Ascending aorta (tissue), 2 donors: ENCODE measurements around the gene SKP1. TPM values are rescaled to one million over a fixed set of nuclear protein-coding genes. Genes with fewer than 3 reads are reported as not detected.
A peak's percentile ranks its signal among the peaks of the same experiment; 100 is the strongest.

Experiments
- DNase-seq, 2 donors: peaks; one replicate each; pipeline ENCODE4 v3.0.0-alpha.2; 2019; ENCODE audit warnings: low spot score in 2 of 2
- H3K27ac ChIP-seq, 2 donors: fragments of 200-600 bp; sonication (generic); one replicate each; pipeline ENCODE4 v1.5.1; 2016 to 2017; ENCODE audit warnings: mild to moderate bottlenecking in 1 of 2
- H3K27me3 ChIP-seq: fragments of 200-600 bp; sonication (generic); one replicate; pipeline ENCODE4 v1.5.1; 2017
- H3K36me3 ChIP-seq, 2 donors: fragments of 200-600 bp; sonication (generic); one replicate each; pipeline ENCODE4 v1.5.1; 2016
- H3K4me1 ChIP-seq, 2 donors: fragments of 200-600 bp; sonication (generic); one replicate each; pipeline ENCODE4 v1.5.1; 2016 to 2017; ENCODE audit warnings: mild to moderate bottlenecking in 1 of 2
- H3K4me3 ChIP-seq, 2 donors: fragments of 200-600 bp; sonication (generic); one replicate each; pipeline ENCODE4 v1.5.1; 2016 to 2017; ENCODE audit warnings: mild to moderate bottlenecking in 1 of 2
- H3K9me3 ChIP-seq, 2 donors: fragments of 200-600 bp; sonication (generic); one replicate each; pipeline ENCODE4 v1.5.1; 2016
- intact Hi-C: fragments of 100-400 bp; cut with DNase I; formaldehyde crosslinking; loops from one replicate; pipeline ENCODE4 v1.15.1; 2023
- total RNA-seq: library from RNA; depleted of rRNA; stranded (reverse); fragments of >200 nt; gene quantifications from one replicate; pipeline ENCODE4 v1.1.0, GENCODE V29; 2016
- TF ChIP-seq, protein P1 (sequence below), 3 experiments: fragments of 200-600 bp in 2 of 3; fragments of 450-650 bp in 1 of 3; sonication (generic) in 2 of 3; IDR thresholded peaks; one replicate each; pipeline ENCODE4 v1.5.1; 2016 to 2019; ENCODE audit warnings: antibody characterized with exemption in 3 of 3, mild to moderate bottlenecking in 1 of 3, moderate library complexity in 1 of 3

Gene SKP1
- total RNA-seq, 1 donor from 2014 or later: 144 TPM

DNA sequence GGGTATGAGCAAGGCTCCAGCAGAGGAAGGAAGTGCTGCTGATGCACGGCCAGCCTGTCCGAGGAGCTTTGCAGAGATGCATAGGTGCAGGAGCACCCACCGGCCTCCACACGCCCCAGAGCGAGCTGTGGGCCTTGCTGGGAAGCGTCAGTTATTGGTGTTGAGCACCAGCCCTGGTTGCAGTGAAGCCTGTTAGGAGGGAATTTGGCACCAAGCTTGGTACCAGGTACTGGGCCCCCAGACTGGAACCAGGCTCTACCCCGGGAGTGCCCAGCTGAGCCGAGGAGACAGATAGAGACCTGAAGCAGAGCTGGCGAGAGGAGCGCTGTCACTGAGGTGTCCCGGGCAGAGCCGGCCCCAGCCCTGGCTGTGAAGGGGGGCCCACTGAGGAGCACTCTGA lies 57.0 kb downstream of the SKP1 start:
- TF ChIP-seq, protein P1, sequence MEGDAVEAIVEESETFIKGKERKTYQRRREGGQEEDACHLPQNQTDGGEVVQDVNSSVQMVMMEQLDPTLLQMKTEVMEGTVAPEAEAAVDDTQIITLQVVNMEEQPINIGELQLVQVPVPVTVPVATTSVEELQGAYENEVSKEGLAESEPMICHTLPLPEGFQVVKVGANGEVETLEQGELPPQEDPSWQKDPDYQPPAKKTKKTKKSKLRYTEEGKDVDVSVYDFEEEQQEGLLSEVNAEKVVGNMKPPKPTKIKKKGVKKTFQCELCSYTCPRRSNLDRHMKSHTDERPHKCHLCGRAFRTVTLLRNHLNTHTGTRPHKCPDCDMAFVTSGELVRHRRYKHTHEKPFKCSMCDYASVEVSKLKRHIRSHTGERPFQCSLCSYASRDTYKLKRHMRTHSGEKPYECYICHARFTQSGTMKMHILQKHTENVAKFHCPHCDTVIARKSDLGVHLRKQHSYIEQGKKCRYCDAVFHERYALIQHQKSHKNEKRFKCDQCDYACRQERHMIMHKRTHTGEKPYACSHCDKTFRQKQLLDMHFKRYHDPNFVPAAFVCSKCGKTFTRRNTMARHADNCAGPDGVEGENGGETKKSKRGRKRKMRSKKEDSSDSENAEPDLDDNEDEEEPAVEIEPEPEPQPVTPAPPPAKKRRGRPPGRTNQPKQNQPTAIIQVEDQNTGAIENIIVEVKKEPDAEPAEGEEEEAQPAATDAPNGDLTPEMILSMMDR (IDR thresholded peaks at IDR 0.05): no peak
- no peak overlapping the region for H3K27ac ChIP-seq
- H3K4me1 ChIP-seq: peaks cover 2 to 9% of the 10 kb centered on the region in 2 donors
- intact Hi-C loops: no loop called here
- no peaks in the 10 kb centered on the region for H3K36me3 ChIP-seq
- H3K4me3 ChIP-seq: no peak overlapping the region
- no peak for DNase-seq
- no peaks in the 10 kb centered on the region for H3K9me3 ChIP-seq
- H3K27me3 ChIP-seq: no peaks in the 10 kb centered on the region

DNA sequence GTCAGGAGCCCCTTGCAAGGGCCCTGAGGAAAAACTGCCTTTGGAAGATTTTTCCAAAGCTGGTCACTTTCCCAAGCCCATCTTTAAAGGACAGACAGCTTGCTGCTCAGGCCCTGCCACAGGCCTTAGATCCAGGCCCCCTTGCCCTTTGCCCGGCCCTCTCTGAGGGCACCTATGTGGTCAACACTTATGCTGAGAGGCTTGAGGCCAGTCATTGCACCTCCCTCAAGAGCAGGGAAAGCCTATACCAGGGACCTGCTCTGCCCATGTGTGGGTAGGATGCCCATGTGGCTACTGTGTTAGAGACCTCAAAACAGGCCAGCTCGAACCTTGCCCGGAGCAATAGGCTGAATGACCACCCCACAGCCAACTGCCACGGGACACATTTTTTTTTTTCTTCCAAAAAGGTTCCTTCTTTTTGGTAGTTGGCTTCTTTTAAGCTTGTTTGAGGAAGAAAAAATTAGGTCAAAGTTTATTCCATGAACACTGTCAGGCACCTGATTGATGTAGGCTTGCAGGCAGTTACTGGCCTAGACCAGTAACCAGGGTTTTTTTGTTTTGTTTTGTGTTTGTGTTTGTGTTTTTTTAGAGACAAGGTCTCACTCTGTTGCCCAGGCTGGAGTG lies 58.4 kb downstream of the SKP1 start:
- H3K27ac ChIP-seq: no peak overlapping the region
- peaks cover 0 to 12% of the 10 kb centered on the region in 2 donors for H3K4me1 ChIP-seq
- no peaks in the 10 kb centered on the region for H3K9me3 ChIP-seq
- DNase-seq: no peak
- H3K27me3 ChIP-seq: no peaks in the 10 kb centered on the region
- no peak overlapping the region for H3K4me3 ChIP-seq
- no peaks in the 10 kb centered on the region for H3K36me3 ChIP-seq
- TF ChIP-seq, protein P1 (IDR thresholded peaks at IDR 0.05): no peak
- intact Hi-C loops: no loop called here

DNA sequence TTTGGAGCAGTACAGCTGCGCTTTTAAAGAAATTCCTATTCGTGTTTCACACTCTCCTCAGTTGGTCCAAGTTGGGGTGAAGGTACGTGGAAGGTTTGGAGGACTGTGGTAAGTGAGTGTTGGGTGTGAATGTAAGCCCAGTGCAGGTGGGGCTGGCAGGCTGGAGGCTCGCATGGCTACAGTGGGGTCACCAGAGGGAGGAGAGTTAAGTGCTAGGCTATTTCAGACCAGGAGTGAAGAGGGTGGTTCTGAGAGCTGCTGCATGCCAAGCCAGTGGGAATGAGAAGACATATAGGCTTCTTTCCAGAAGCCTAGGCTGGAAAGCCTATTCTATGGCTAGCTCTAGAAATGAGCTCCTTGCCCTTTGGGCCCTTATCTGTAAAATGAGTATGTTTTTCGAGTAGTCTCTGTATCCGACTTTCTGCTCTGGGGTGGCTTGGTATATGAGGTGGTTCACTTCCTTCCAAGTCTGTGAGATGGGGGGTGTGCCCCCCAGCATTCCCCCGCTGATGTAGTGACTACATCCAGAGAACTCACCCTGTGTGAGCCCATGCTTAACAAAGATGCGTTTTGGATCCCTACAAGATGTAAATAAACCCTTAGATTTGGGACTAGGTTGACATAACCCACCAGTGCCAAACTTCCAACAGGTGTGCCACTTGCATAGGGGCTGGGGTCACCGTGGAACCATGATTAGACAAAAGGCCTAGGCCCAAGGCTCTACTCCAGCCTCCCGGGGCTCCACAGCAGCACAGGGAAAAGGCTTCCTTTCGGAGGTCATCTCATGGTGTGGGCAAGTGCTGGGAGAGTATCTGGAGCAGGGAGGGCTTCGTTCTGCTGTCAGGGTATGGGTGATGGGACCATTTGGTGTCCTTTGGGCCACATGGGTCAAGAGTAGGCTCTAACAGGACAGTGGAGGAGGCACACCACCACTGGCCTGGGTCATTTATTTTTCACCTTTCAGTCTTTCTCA lies 59.7 kb downstream of the SKP1 start:
- no peak for DNase-seq
- H3K4me3 ChIP-seq: no peak overlapping the region
- TF ChIP-seq, protein P1 (IDR thresholded peaks at IDR 0.05): no peak
- no peaks in the 10 kb centered on the region for H3K36me3 ChIP-seq
- H3K27me3 ChIP-seq: no peaks in the 10 kb centered on the region
- peaks cover 0 to 14% of the 10 kb centered on the region in 2 donors for H3K4me1 ChIP-seq
- intact Hi-C loops: no loop called here
- no peak overlapping the region for H3K27ac ChIP-seq
- H3K9me3 ChIP-seq: no peaks in the 10 kb centered on the region

DNA sequence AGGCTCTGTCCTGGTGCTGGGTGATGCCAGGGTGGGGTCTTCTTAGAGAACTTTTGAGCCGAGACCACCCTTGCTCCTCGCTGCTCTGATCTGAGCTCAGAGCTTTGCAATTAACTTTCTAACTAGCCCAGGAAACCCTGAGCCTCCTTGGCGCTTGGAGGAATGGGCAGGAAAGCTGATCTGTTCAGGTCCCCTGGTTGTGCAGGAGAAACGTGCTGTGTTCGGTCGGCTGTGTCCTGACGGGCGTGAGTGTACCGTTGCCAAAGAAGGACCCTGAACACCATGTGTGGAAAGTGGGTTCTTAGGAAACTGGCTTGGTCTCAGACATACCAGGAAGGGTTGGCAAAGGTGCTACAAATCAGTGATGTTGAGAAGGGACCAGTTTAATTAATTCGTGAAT lies 60.5 kb downstream of the SKP1 start:
- TF ChIP-seq, protein P1 (IDR thresholded peaks at IDR 0.05): no peak
- intact Hi-C loops: no loop called here
- Histone ChIP-seq H3K27ac (no peak overlapping the region), H3K4me1 (peaks cover 0 to 14% of the 10 kb centered on the region in 2 donors), H3K4me3 (no peak overlapping the region), H3K9me3 (no peaks in the 10 kb centered on the region), H3K27me3 (no peaks in the 10 kb centered on the region), H3K36me3 (no peaks in the 10 kb centered on the region)
- no peak for DNase-seq

DNA sequence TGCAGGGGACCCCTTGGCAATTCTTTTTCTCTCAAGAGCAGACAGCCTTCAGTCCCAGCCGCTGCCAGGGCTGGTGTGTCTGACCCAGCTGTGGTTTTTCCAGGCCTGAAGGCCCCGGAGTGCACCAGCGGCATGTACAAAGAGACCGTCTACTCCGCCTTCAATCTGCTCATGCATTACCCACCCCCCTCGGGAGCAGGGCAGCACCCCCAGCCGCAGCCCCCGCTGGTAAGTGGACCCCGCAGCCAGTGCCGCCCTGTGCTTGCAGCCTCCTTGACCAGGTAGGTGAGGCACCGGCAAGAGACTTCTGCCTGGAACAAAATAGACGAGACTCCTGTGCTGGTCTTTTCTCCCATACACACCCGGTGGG lies 61.0 kb downstream of the SKP1 start:
- Histone ChIP-seq H3K36me3 (no peaks in the 10 kb centered on the region), H3K4me3 (no peak overlapping the region), H3K9me3 (no peaks in the 10 kb centered on the region), H3K27me3 (no peaks in the 10 kb centered on the region), H3K4me1 (peaks cover 0 to 14% of the 10 kb centered on the region in 2 donors), H3K27ac (peak overlapping the region in 1 of 2 donors; percentile 60)
- TF ChIP-seq, protein P1 (IDR thresholded peaks at IDR 0.05): no peak
- intact Hi-C loops: no loop called here
- DNase-seq: no peak
